GM19438 (cell line): Measurements from ENCODE around the gene NPM3.
"Not testable (repeated sequence)": the region's sequence is repeated elsewhere in the genome, so short reads cannot be mapped to it uniquely, and the experiment has no call there.

Experiments used
- ATAC-seq: cut with Tn5 transposase; IDR thresholded peaks from one replicate; pipeline ENCODE4 v1.9.1; 2021; ENCODE audit warnings: low read depth; ENCODE audit not compliant: unreplicated experiment

The NPM3 gene

DNA sequence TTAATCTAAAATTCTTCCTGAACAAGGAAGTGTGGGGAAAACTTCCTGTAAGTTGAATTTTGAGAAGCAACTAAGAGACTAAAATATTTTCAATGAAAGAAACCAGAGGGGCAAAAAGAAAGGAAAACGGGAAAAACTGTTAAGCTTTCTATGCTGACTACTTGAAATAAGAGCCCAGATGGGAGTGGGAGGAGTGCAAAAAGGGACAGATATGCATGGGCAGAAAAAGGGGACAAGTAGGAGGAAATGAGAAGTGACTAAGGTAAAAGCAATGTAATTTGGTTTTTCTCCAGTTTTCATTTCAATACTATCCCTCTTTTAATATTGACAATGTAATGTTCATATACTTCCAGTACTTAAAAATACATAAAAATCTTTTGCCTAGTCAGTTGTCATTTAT, 23.9 kb upstream of the NPM3 start:
- no peak for ATAC-seq

GRCh38 chr10:101803511-101803910, 20.3 kb upstream of the NPM3 start:
- no peak for ATAC-seq

GRCh38 chr10:101797403-101798059, 14.3 kb upstream of the NPM3 start:
- ATAC-seq, result no peak

GRCh38 chr10:101793526-101793925, 10.3 kb upstream of the NPM3 start:
- no peak for ATAC-seq

DNA sequence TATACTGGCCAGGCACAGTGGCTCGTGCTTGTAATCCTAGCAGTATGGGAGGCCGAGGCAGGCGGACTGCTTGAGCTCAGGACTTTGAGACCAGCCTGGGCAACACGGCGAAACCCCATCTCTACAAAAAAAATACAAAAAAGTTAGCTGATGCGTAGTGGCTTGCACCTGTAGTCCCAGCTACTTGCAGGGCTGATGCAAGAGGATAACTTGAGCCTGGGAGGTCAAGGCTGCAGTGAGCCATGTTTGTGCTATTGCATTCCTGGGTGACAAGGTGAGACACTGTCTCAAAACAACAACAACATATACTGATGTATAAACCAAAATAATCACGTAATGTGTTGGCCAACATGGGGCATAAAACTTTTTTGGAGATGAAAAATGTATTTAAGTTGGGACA, 6.4 kb upstream of the NPM3 start:
- no peak for ATAC-seq

- ATAC-seq, result not testable (repeated sequence)
Observed at GRCh38 chr10:101789231-101789630, 6.0 kb upstream of the NPM3 start.

- no peak for ATAC-seq
Observed at GRCh38 chr10:101785801-101786200, 2.6 kb upstream of the NPM3 start.

- ATAC-seq, result no peak
Observed at GRCh38 chr10:101784558-101784957, 1.3 kb upstream of the NPM3 start.

GRCh38 chr10:101783736-101784118, 481 bp upstream of the NPM3 start:
- ATAC-seq, result no peak

DNA sequence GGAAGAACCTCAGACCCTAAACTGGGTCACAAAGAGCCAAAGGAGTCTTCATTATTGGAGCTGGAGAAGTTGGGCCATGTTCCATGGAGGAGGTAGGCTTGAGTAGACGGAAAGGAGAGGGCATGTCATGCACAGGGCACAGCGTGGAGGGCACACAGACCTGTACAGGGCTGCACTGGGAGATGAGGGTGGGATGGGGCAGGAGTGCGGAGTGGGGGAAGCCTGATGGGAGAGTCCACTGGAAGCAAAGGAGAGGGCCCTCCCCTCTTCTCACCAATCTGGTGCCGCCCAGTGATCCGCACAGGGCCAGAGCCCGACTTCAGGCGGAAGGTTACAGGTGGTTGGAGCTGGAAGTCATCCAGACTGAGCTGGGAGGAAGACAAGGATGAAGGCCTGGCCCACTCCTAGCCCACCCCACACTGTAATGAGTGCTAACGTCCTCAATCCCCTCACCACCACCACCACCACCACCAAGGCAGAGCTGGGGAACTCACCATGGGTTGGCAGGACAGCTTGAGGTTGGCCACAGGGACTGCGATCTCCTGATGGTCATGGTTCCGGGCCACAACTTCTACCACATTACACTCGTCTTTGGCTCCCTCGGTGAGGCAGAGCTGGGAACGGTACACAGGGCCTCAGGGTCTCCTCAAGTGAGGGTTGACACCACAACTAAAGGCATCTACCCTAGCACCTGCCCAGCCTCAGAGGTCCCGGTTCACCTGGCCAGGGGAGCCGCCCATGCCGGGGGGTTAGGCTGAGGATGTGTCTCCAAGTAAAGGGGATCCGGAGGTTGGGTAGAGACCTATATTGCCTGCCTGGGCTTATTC, 1.0 kb downstream of the NPM3 start:
- ATAC-seq, result no peak

- ATAC-seq, result no peak
Observed at GRCh38 chr10:101781655-101781983, 1.6 kb downstream of the NPM3 start.

- ATAC-seq, result no peak
Observed at GRCh38 chr10:101780818-101781654, 2.2 kb downstream of the NPM3 start.

DNA sequence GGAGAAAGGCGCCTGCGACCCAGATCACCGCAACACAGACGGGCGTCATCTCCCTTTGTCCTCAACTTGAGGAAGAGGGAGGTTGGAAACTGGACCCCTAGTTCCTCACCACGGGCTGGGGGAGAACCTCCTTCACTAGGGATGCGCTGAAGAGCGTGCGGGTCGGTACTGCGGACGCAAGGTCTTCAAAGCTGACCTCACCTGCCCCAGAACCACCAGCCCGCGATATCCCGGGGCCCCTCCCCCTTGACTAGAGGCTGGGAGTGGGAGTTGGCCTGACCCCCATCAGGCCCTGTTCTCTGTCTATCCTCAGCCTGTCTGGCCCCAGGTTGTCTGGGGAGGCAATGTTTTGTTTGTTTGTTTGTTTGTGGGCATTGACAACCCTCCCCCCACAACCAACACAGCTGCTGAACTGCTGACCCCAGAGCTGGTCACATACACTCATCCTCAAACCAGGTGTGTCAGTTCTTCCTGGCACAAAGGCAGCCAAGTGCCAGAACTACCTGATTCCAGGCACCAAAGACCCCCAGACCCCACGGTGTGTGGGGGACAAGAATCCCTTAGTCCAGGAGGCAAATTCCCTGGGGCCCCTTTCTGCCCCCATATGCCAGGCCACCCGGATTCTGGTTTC, 2.9 kb downstream of the NPM3 start:
- no peak for ATAC-seq

DNA sequence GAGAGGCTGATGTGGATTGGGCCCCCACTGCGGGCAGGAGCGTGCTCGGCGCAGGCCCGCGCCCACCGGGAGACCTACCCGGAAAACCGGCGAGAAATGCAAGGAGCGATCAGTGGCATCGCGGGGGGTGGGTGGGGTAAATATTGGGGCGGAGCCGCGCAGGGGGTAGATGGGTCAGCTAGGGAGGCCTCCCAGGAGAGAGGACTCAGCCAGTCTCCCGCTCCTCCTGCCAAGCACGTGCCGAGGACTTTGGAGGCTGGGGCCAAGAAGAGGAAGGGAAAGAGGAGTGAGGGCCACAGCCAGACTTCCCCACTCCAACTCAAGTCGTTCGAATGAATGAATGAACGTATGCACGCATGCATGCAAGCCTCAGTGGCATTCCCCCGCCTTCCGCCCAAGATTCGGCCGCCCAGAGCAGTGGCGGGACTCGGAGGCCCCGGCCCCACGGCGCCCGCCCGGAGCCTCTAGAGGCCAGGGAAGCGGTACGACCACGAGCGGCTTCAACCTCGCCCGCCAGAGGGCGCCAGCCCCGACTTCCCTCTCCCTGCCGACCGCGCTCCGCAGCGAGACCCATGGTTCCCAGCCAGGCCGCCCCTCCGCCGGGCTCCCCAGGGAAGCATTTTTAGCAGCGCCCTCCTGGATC, 3.6 kb downstream of the NPM3 start:
- no peak for ATAC-seq

GRCh38 chr10:101778781-101779543, 4.3 kb downstream of the NPM3 start:
- ATAC-seq, result no peak

DNA sequence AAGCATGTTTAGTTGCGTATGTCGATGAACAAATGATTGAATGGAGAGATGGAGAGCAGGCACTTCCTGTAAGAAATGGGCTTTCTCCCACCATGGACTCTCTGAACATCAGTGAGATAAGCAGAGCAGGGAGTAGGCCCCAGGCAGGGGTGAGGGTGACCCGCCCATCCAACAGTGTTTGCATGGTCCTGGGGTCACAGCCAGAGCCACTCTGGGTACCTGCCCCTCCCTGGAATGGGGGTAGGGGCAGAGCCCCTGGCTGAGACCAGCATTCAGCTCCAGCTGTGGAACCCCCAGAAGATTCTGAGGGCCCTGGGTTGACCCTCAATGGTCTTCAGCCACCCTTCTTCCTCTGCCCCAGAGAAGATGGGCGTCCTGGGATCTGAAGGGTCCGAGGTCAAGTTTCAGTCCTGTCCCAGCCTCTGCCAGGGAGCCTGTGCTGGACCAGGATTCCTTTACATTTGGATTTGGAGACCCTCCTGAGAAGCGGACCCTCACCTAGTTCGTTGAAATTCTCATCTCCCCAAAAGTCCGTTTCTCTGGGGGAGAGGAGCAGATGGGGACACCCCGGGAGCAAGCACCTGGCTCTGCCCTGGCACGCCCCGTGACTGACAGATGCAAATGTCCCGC, 5.0 kb downstream of the NPM3 start:
- ATAC-seq, result no peak

DNA sequence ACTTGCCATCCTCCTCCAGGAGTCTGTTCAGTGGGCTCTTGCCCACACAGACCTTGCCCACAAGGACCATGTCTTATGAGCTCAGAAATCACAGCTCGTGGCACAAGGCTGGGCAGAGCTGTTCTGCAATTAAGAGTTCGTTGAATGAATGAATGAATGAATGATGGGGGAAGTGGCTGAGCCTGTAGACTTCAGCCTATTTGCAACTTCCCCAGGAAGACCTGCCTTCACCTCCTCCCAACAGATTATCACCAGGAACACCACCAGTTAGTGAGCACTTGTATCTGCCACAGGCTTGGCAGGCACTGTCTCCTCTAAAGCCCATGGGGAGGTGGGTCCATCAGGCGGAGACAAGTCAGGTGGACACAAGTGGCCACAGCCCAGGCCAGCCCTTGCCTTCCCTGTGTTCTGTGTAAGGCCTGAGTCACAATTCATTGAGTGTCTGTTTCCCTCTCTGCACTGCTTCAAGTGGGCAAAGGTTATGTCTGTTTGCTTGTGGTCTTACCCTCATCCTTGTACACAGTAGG, 5.6 kb downstream of the NPM3 start:
- no peak for ATAC-seq

- no peak for ATAC-seq
Observed at GRCh38 chr10:101776161-101776817, 7.0 kb downstream of the NPM3 start.
